ENCODE measurements around the gene ABCC11.

ABCC11 gene

DNA sequence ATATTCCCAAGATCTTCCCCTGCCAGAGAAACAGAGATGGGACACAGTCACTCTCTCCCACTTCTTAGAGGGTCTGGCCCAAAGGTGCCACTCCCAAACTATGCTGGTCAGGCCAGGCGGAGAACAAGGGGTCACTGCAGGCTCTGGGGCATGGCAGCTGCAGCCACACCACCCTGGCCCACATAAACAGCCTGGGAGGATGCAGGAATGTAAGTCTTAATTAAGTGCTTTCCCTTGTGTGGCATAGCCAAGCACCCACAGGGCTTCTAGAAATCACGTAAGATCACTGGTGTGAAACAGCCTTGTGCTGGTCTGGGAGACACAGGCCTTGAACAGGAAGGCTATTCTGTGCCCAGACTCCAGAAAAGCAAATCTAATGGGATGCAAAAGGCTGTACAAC is 123.1 kb downstream of the ABCC11 start:
- Histone ChIP-seq H3K27ac (no peak overlapping the region), H3K4me3 (no peak overlapping the region)
- DNase-seq (ENCODE audit: low spot score), result no peak
- TF ChIP-seq, protein P1, sequence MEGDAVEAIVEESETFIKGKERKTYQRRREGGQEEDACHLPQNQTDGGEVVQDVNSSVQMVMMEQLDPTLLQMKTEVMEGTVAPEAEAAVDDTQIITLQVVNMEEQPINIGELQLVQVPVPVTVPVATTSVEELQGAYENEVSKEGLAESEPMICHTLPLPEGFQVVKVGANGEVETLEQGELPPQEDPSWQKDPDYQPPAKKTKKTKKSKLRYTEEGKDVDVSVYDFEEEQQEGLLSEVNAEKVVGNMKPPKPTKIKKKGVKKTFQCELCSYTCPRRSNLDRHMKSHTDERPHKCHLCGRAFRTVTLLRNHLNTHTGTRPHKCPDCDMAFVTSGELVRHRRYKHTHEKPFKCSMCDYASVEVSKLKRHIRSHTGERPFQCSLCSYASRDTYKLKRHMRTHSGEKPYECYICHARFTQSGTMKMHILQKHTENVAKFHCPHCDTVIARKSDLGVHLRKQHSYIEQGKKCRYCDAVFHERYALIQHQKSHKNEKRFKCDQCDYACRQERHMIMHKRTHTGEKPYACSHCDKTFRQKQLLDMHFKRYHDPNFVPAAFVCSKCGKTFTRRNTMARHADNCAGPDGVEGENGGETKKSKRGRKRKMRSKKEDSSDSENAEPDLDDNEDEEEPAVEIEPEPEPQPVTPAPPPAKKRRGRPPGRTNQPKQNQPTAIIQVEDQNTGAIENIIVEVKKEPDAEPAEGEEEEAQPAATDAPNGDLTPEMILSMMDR (IDR thresholded peaks at IDR 0.05), result no peak

DNA sequence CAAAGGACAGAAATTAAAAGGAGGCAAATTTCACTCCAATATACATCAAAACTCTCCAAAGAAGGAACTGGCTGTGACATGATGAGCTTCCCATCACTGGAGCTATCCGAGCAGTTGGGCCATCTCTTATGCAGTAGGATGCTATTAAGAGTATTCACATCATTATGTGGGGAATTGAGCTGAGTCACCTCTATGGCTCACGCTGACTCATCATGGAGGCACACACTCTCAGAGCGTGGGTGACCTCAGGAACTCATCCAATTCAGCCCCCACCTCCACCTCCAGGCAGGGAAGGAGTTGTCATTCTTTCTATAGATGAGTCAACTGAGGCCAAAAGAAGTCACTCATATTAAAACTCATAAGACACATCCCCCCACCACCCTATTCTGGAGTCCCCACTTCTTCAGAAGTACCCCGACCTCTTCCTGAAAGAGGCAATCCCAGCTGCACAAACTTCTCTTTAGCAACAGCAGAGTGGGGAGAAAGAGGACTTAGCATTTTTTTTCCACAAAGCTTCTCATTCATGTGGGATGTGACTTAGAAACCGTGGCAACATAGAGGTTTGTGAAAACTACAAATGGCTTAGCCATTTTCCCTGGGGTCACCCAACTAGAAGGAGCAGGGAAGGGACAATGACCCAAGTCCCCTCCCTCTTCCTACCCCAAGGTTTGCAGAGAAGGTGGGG is 124.1 kb downstream of the ABCC11 start:
- H3K27ac ChIP-seq, result no peak overlapping the region
- DNase-seq (ENCODE audit: low spot score), result no peak
- TF ChIP-seq, protein P1 (IDR thresholded peaks at IDR 0.05), result no peak
- no peak overlapping the region for H3K4me3 ChIP-seq

DNA sequence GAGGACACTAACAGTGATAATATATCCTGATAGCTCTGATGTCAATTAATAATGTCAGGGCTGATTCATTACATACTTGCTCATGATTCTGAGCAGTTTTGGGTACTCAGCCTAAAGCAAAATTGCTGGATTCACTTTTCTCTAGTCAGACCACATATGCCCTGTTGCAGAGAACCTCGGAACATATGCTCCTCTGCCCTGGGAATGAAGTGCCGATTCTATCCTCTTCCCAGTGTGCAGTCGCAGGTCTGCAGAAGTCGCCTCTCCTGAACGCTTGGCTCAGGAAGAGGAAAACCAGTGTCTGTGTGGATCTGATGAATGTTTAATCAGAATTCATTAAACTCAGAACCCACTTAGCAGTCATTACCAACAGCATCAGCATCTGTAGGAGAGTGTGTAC is 126.1 kb downstream of the ABCC11 start:
- Histone ChIP-seq H3K4me3 (no peak overlapping the region), H3K27ac (no peak overlapping the region)
- DNase-seq (ENCODE audit: low spot score), result no peak
- TF ChIP-seq, protein P1 (IDR thresholded peaks at IDR 0.05), result no peak

DNA sequence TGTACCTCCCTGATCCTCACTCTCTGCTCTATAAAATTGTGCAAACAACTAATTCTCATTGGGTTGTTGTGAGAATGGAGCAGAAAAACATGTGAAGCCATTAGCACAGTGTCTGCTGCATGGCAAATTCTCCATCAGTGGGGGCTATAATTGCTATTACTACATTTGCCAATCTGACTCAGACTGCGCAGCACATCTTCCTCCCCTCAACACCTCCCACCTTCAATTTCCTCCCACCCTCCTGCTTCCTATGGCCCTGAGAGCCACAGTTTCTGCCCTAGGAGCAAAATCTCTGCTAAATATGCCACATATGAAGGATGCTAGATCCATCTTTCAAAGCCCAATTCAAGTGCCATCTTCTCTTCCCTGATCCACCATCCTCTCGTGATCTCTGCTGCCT is 128.5 kb downstream of the ABCC11 start:
- no peak overlapping the region for H3K27ac ChIP-seq
- no peak for DNase-seq (ENCODE audit: low spot score)
- TF ChIP-seq, protein P1 (IDR thresholded peaks at IDR 0.05), result no peak
- H3K4me3 ChIP-seq, result no peak overlapping the region

DNA sequence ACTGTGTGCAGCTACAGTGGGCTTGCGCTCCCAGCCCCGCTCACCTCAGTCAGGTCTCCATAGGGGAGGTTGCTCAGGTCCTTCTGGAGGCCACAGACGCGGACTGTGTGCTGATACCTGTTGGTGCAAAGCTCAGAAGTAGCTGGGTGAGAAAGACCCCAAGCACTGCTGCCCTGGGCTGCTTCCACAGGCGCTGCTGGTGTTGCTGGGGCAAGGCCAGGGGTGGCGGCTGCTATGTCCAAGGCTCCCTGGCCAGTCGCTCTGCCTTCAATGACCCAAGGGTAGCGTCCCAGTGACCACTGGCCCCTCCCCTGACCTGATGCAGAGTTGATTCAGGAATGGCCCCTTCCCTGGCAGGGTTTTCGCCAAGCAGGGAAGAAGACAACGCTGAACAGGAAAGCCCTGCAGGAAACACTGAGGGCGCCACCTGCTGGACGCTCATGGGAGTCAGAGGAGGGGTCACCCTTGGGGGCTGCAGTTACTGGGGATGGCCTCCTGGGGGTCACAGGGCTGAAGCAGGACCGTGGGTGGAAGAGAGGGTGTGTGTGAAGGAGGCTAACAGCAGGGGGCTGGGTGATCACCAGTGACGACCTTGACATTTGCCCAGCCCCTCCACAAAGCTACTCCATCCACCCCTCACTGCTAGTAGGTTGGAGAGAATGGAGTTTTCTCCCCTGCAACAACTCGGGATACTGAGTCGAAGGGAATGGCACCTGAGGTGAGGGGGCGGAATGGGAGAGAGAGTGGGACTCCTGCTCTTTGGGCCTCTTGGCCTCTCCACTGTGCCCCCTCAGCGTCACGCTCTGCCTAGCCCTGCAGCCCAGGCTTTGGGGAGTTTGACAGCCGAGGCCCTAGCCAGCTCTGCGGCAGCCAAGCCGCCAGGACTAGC is 129.9 kb downstream of the ABCC11 start:
- Histone ChIP-seq H3K4me3 (no peak overlapping the region), H3K27ac (no peak overlapping the region)
- no peak for DNase-seq (ENCODE audit: low spot score)
- TF ChIP-seq, protein P1 (IDR thresholded peaks at IDR 0.05), result no peak

Measured in coronary artery (tissue), 2 donors.